Glomerular visceral epithelial cell (primary cell): Measurements from ENCODE around the gene TMEM234.
A peak's percentile ranks its signal among the peaks of the same experiment; 100 is the strongest.

ENCODE experiments used
- DNase-seq: peaks from one replicate; pipeline ENCODE4 v3.0.0-alpha.2; 2016; ENCODE audit errors: extremely low spot score

Gene TMEM234

DNA sequence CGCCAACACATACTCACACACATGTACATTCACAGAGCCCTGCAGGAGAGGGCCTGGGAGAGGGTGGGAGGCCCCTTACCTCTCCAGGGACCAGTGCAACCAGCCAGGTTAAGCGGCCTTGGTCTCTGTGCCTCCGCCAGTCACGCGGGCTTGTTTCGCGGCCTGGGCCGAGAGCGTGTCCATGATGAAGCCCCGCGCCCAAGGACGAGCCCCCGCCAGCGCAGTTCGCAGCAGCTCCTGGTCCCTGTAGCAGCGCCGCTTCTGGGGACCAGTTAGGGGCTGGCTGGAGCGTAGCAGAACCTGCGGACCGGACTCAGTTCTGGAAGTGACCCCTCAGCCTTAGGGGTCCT is 17.6 kb upstream of the TMEM234 start:
- DNase-seq = no peak

DNA sequence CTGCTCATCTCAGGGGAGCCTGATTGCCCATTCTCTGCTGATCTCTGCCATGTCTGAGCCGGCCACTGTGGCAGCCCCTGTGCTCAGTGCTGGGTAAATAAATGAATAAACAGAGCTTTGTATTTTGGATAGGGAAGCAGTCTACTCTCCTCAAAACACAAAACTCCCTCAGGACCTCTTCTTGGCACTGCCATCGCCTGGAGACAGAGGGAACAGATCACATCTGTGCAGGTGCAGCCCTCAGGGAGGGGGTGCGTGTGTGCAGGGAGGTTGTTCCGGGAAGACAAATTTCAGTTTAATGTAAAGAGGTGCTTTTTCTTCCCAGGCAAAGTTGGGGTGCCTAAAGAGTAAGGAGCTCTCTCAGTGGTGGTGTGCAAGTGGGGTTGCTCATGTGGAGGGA is 17.2 kb upstream of the TMEM234 start:
- DNase-seq = no peak

DNA sequence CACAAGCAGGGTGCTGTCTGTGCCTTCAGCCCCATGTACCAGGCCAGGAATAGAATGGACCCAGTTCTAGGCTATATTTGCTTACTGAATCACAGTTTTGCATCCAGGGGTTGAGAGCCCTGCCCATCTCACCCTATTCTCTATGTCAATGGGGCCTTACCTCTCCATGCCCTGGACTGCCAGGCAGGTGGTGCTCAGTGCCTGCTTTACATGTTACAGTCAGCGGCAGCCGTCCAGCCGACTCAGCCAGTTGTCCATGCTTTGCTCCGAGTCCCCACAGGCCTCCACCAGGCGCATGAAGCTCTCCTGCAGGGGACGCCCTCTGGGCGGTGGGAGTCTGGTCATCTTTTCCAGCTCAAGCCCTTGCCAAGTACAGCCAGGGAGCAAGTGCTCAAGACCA is 12.6 kb upstream of the TMEM234 start:
- DNase-seq = no peak

DNA sequence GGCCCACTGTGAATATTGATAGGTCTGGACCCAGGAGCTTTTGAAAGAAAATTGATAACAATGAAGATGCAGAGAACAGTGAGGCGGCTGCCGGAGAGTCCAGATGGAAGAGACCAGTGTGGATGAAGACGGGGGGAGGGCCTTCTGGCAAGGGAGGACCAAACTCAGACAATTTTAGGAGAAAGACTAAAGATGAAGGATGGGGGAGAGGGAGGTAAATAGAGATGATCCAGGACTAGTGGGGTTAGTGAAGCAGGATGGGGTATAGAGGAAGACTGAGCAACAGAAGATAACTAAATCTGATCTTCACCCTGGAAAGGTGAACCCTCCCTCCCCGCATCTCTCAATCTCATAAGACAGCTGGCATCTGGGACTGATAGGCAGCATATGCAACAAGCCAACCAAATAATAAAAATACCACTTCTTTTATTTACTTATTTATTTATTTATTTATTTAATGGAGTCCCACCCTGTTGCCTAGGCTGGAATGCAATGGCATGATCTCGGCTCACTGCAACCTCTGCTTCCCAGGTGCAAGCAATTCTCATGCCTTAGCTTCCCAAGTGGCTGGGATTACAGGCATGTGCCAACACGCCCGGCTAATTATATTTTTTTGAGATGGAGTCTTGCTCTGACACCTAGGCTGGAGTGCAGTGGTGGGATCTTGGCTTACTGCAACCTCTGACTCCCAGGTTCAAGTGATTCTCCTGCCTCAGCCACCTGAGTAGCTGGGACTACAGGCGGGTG is 10.6 kb upstream of the TMEM234 start:
- DNase-seq = no peak

DNA sequence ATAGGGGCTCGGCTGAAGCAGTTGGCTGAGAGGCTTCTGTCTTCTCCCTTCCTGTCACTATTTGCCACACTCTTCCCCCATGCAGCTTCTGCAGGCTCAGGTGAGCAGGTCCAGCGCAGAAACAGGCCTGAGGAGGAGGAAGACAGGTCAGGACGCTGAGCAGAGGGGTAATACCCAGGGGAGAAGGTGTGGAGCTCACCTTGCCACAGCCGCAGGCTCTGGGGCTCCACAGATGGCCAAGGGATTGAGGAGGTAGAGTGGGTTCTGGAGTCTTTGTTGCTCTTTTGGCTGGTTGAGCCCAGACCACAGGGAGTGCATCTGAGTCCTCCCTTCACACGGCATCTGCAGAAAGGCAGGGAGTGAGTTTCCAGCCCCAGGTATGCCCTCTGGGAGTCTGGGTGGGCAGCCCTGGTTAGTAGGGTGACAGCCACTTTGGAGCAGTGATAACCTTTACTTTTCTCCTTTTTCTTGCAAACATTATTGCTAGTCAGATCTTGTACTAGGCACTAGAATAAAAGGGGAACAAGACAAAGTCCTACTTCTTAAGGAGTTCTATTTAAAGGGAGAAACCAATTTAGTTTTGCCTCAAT is 9.8 kb upstream of the TMEM234 start:
- no peak for DNase-seq

DNA sequence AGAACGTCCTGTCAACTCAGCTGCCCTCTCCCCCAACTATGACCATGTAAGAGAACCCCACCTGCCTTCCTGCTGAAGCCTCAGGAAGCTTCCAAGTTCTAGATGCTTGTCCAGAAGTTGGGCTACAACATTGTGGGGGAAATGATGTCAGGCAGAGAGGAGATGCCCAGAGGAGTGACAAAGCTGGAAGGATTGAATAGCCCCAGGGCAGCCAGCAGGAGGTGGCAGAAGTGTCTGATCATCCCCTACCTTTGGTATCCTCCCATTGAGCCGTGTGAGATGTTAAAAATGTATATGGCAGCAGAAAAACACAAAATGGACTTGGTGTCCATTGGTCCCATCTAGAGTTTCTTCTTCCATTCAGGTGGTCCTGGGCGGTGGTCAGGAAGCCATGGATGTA is 6.6 kb upstream of the TMEM234 start:
- no peak for DNase-seq

DNA sequence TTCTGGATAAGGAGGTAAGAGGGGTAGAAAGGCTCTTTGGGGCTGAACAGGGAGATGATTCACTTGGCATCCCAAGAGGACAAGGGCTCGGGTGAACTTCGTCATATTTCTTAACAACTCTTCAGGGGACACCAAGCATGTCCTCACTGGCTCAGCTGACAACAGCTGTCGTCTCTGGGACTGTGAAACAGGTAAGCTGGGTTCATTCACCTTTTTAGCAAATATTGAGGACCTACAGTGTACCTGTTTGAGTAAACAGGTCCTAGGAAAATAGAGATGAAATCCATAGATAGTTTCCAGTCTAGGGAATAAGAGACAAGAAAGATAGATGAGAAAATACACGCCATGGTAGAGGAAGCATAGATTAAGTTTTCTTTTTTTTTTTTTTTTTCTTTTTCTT is 2.1 kb upstream of the TMEM234 start:
- no peak for DNase-seq

DNA sequence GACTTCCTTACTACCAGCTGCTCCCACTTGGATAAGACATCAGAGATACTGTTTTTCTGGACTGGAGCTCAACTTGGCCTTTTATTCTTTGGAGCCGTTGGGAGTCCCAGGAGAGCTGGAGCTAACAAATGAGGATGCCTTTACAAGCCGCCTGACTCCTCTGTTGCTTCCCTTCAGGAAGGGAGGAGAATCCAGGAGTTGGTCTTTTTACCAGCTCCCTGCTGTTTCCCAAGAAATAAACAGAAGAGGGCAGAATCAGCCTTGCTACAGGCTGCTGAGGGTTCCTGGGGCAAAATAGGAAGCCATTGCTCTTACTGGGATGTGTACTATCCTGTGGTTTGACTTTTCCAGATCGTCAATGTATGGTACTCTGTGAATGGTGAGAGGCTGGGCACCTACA is 1.5 kb upstream of the TMEM234 start:
- no peak for DNase-seq

DNA sequence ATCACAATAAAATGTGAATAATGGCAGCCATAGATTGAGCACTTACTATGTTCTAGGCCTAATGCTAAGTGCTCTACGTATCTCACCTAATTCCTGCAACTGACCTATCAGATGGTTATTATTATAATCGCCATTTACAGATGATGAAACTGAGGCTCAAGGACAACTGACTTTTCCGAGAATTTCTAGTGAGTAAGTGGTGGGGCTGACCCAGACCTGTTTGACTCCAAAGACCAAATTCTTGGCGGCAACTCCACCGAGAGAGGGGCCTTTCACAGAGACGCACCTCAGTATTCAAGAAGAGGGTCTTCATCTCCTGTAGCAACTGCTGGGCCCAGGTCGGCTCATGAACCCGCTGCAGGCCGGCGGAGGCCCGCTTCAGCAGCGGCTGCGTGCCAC is 573 bp downstream of the TMEM234 start:
- DNase-seq = no peak

DNA sequence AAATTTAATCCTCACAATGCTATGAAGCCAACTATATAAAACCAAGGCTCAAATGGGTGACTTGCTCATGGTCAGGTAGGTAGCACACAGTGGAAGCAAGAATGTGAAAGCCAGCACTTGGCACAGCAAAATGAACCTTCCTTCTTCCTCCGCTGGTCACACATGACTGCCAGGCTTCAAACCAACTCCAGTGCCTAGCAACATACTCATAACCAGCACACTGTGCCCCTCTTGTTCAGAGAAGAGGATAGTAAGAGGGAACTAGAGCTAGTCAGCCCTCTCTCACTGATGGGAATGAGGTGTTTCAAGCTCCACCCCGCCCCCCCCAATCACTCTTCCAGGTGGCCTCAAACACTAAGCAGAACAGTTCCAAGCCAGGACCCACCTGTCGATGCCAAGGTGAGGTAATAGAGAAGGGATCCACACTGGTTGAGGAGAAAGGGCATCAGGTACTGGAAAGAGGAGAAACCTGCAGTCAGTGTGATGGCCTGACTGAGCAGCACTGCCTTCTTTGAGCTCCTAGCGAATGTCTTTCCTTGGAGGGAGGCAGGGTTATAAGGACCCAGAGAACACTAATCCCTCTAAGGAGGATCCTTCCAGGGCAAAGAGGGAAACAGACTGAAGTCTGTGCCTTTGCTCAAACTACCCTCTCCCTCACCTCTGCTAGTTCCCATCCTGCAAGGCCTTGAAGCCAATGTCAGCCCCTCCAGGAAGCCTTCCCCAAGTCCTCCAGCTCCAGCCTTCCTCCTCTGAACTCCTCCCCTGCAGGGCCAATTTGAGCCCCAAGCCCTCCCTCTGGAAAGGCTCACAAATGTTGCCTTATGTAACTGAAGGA is 1.2 kb downstream of the TMEM234 start:
- DNase-seq = peak; percentile 72

DNA sequence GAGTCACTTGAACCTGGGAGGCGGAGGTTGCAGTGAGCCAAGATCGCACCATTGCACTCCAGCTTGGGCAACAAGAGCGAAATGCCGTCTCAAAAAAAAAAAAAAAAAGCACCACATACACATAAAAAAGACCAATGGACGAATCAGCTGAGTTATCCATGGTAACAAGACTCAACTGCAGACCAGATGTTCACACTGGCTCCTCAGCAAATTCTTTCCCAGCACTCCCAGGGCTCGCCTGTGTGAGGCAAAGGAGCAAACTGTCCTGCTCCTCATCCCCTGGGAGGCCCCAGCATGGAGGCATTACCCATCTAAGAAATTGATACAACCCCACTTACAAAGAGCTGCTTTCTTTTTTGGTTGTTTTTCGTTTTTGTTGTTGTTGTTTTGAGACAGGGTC is 3.1 kb downstream of the TMEM234 start:
- no peak for DNase-seq

DNA sequence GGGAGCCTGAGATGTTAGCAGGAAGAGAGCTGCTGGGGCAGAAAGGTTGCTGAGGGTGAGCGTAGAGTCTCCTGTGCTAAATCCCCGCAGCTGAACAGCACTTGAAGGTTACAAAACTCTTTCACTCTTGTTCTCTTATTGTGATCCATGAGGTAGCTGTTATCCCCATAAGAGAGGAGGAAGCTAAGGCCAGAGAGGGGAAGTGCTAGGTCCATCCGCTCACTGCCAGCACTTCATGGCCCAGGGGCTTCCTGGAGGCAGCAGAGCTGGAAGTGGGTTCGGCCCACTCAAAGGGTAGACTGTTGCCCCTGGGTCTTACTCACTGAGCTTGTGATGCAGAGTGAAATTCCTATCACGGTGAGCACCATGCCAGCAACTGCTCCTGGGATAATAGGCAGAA is 5.6 kb downstream of the TMEM234 start:
- no peak for DNase-seq

DNA sequence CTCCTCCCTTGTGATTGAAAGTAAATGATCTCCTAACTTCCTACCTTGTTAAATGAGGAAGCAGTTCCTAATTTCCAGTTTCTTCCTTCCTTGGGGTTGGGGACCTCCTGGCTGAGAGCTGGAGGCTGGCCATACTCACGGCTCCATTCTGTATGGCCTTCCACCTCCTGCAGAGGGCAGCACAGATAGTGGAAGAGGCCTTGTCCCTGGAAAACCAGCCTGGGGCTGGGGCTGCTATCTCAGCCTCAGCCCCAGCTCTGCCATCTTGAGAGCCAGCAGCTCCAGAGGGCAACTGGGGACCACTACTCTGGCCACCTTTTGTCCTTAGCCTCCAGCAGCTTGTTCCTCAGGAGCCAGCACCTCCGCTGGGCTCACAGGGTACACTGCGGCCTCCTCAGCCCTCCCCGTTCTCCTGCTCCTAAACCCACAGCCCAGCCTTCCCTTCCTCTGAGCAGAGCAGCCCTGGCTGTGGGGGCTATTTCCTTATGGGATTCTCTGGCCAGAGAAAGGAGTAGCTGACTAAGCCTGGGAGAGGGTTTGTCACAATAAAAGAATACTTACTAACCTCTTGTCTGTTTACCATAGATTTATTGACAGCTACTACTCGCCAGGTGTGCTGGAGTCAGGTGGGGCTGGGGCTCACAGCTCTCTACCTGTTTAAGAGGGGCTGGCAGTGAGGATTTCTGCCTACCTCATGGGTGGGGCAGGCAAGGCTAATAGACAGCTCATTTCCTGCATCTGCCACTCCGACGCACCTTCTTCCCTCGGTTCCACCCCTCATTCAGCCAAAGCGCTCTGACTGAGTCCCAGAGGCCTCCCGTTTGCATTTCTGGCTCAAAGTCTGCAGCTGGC is 6.3 kb downstream of the TMEM234 start:
- DNase-seq = peak; percentile 67

DNA sequence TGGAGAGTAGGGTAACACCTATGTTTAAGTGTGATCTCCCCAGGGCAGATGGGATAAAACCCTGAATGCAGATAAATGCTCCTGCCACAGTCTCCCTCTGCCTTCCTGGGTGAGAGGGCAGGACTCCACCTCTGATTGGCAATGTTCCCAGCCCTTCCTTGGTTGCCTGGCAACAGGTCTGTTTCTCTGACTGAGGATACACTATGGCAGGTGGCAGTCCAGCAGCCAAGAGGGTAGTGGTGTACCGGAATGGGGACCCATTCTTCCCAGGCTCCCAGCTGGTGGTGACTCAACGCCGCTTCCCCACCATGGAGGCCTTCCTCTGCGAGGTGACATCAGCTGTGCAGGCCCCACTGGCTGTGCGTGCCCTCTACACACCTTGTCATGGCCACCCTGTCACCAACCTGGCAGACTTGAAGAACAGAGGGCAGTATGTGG is 13.2 kb downstream of the TMEM234 start, which contains the start of gene DCDC2B:
TSS of gene DCDC2B (plus strand) at position 199 of the 438 bp plus-strand sequence. CDS start at position 204, 5 bp downstream.
- peak; percentile 88 for DNase-seq

DNA sequence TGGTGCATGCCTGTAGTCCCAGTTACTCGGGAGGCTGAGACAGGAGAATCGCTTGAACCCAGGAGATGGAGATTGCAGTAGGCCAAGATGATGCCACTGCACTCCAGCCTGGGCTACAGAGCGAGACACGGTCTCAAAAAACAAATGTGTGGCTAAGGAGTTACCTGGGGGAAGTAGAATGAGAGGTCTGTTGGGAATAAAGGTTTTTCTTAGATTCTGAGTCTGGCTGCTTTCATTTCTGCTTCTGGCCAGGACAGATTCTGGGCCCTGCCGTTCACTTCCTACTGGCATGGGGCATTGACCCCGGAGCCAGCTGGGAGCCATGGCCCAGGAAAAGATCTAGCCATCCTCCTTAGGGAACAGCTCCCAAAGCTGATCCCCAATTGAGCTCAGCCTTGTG is 13.7 kb downstream of the TMEM234 start:
- no peak for DNase-seq

DNA sequence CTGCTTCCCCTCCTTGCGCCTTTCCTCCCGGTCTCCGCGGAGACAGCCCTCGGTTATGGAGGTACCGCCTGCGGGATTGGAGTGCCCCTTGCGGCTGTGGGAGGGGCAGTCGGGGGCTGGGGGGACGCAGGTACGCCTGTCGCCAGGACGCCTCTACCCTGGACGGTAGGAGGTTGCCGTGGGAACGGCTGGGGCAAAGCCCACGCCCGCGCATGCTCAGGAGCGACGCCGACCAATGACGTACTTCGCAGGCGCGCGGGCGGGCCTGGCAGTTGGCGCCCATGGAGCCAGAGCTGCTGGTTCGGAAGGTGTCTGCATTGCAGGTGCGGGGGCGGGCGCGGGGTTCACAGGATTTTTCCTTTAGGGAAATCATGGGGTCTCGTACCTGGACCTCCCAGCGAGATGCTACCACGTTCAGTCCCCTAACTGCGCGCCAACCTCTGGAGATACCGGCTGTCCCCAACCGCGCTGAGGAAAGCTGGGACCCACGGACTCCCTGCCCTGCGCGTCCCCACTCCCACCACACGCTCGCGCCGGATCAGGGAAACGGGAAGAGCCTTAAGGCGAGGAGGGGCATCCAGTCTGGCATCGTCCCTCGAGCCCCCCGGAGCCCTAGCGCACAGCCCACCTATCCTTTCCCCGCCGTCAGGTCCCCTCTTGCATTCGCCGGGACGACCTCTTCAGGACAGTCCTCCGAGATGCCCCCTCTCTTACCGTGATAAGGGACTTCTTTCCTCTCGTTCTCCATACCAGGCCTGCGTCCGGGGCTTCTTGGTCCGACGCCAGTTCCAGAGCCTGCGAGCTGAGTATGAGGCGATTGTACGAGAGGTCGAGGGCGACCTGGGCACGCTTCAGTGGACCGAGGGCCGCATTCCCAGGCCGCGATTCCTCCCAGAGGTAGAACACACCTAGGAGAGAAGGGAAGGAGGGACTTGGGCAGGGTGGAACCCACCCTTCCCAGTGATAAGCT is 16.5 kb downstream of the TMEM234 start, which contains the start of gene IQCC:
TSS of gene IQCC (plus strand) at position 271 of the 970 bp plus-strand sequence. CDS start at position 282, 11 bp downstream.
- DNase-seq = peak; percentile 87

DNA sequence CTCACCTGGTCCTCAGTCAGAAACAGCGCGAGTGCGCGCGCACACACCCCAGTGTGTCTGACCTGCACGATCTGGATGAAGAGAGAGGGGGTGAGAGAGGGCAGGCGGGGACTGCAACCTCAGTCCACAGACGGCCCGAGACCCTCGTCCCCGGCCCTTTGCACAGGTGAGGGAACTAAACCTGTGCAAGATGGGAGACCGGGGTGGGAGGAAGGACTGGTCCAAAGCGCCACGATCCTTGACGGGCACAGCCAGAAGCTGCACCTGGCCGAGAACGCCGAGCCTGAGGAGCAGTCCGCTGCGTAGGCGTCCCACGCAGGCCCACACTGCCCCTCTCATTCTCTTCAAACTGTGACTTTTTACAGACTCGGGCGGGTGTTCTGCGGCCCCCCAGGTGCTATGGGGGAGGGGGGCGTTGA is 17.2 kb downstream of the TMEM234 start:
- DNase-seq = no peak

DNA sequence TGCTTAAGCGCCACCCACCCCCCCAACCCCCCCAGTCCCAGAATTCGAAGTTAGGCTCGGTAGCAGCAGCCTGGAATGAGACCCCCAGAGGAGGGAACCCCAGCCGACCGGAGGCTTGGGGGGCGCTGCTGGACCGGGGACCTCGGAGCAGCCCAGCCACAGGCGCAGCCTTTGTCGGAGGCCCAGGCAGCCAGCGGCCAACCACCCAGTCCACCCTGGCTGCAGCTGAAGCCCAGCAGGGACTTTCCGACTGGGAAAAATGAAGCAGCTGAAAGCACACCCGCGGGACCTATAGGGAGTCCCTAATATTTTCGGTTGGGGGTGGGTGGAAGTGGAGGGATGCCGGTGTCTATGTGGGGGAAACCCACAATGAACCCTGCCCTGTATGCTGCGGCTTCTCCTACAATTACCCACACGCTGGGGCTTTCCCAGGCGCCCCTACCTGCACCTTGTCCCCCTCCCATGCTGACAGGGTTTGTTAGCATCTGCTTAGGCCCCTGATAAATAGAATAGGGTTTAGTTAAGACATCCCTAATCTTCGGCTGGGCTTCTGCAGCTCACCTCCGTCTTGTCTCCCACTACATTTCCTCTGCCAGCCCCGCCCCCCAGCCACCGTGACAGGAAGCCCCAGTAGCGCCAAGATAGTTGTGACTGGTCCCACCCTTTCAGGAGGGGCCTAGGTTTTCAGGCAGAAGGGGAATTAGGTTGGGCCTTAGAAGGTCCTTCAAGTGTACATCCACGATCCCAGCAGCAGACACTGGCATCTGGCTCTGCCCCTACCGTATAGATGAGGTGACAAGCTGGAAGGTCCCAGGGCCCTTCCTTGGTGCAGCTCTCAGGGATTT is 20.9 kb downstream of the TMEM234 start:
- DNase-seq = peak; percentile 44

DNA sequence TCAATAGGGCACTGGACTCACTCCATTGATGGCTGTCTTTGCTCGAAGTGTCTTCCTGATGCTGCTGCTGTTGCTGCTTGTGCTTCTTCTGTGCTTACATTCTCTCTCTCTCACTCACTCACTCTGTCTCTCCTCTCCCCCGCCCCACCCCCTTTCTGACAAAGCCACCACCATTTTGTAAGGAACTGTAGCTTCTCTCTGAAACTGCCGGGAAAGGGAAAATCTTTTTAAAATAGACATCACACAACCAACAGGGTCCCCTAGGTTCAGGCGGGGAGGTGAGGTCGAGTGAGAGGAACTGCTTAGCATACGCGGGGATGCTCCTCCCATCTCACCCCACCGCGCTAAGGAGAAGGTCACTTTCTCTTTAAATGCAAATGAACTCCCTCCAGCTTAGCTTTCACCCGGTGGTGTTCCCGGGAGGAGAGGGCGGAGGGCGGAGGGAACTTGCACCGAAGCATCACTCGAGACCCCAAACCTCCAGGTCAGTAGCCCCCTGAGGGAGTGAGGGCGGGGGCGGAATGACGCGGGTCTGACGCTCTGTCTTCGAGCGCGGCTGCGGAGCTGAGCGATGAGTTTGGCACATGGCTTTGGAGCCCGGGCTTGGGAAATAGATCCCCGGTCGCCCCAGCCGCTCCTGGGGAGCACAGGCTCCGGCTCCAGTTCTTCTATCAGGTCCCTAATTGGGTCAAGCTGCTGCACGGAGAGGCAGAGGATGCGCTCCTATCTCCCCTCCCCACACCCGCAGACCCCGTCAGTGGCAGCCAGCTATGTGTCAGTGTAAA is 21.7 kb downstream of the TMEM234 start, which contains the start of gene CCDC28B:
TSS of gene CCDC28B (plus strand) at position 370 of the 785 bp plus-strand sequence. CDS start 1,341 bp downstream, outside the sequence.
- DNase-seq = peak; percentile 48
